HG03196 (cell line): ENCODE measurements around the gene HMGCLL1.

Experiments used
- ATAC-seq: cut with Tn5 transposase; IDR thresholded peaks from one replicate; pipeline ENCODE4 v1.9.1; 2021; ENCODE audit not compliant: unreplicated experiment

The HMGCLL1 gene

GRCh38 chr6:55447891-55448290 is 131.1 kb downstream of the HMGCLL1 start:
- no peak for ATAC-seq

GRCh38 chr6:55445648-55446204 is 133.3 kb downstream of the HMGCLL1 start:
- ATAC-seq: no peak

DNA sequence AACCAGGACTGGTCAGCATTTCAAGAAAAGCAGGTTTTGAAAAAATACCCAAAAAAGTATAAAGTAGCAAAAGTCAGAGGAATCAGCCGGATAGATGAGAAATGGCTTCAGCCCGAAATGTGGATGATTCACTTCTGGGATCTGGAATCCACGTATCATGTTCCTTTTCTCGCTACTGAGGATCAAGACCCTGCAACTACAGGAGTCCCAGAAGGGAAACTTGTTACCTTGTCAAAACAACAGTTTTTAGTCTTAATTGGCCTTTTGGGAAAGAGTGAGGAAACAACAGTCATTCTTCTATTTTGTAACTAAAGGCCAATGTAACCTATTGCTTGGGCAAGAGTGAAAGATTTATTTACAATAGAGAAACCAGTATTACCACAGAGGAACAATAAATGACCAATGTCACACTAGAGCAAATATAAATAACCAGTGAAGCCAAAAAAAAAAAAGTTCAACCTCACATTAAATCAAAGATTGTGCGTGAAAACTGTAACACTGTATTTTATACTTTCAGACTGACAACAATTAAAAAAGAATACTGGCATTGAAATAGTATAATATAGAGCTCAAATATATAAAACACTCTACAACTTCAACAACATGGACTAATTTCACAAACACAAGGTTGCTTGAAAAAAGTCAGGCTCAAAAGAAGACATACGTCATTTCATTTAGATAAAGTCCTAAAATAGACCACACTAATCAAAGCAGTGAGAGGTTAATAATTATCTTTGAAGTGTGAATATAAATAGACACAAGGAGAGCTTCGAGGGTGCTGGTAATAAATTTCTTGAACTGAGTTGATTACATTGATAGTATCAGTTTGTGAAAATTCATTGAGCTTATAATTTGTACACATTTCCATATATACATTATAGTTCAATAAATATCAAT is 135.5 kb downstream of the HMGCLL1 start:
- no peak for ATAC-seq

GRCh38 chr6:55438203-55438602 is 140.8 kb downstream of the HMGCLL1 start:
- ATAC-seq: no peak

DNA sequence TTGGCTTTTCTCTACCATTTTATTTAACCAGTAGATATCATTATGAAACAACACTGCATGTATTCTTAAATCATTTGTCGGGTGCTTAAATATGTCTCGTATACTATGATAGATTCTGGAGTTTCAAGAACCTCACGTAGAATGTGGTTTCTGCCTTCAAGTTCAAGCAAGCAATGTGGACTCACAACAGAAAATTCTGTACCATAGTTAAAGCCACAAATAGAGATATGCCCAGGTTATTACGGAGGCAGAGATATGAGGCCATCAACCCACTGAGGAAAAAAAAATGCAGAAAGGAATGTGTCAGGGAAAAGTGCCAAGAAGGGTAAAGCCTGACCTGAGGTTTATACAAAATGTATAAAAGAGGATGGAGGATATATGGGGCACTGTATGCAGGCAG is 141.9 kb downstream of the HMGCLL1 start:
- ATAC-seq: no peak

- no peak for ATAC-seq
Measured at GRCh38 chr6:55433446-55434130, 145.4 kb downstream of the HMGCLL1 start.

- no peak for ATAC-seq
Measured at GRCh38 chr6:55423933-55424332, 155.1 kb downstream of the HMGCLL1 start.

GRCh38 chr6:55410674-55411073 is 168.3 kb downstream of the HMGCLL1 start:
- no peak for ATAC-seq

DNA sequence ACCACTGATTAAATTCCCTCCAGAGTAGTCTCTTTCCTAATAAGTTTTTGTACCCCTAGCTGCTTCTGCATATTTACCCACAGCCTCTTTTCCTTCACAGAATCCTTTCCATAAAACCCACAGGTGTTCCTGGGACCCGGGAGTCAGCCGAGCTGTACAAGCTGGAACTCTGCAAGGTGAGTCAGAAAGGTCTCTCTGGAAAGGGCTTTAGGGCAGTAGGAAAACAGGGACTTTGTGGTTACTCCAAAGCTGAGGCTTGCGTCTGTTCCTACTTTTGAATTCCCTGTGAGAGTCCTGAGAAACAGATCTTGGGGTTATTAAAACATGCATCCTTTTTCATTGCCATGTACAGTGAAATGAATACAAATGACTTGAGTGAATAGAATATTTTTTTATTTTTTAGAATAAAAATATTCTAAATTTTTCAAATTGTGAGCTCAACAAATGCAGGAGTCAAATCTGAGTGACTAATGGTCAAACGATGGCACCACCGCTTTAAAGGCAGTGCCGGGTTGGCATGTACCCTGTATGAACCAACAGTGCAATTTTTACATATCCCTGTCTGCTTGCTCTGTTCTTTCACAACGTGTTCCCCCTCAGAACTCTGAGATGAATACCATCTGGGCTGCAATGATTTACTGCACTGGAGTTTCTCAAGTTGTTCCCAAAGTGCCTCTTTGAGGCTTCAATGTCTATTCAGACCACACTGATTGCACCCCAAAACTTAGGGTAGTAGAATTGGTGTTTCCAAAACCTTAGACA is 173.3 kb downstream of the HMGCLL1 start:
- no peak for ATAC-seq

GRCh38 chr6:55399351-55399750 is 179.6 kb downstream of the HMGCLL1 start:
- no peak for ATAC-seq

GRCh38 chr6:55397986-55398385 is 181.0 kb downstream of the HMGCLL1 start:
- ATAC-seq: no peak

GRCh38 chr6:55395871-55396270 is 183.1 kb downstream of the HMGCLL1 start:
- ATAC-seq: no peak

- no peak for ATAC-seq
Measured at GRCh38 chr6:55388211-55388610, 190.8 kb downstream of the HMGCLL1 start.
